ENCODE data around the gene EME1. TPM values are rescaled to one million over a fixed set of nuclear protein-coding genes. Genes with fewer than 3 reads are reported as not detected.

Gene EME1
- total RNA-seq, 1 donor from 2014 or later: 2.8 TPM

GRCh38 chr17:50388728-50389127 lies 15.7 kb downstream of the EME1 start:
- Mint-ChIP-seq H3K36me3 (ENCODE audit: unreplicated experiment) (peaks cover 57% of the 10 kb centered on the region), H3K27ac (ENCODE audit: unreplicated experiment) (no peak overlapping the region), H3K27me3 (ENCODE audit: unreplicated experiment) (no peaks in the 10 kb centered on the region), H3K9me3 (ENCODE audit: unreplicated experiment) (no peaks in the 10 kb centered on the region), H3K4me1 (ENCODE audit: unreplicated experiment) (peaks cover 20% of the 10 kb centered on the region), H3K4me3 (ENCODE audit: unreplicated experiment) (no peak overlapping the region)
- TF ChIP-seq CTCF (IDR thresholded peaks at IDR 0.05): no peak
- DNase-seq (ENCODE audit: extremely low spot score, unreplicated experiment): no peak

GRCh38 chr17:50389534-50389933 lies 16.5 kb downstream of the EME1 start:
- H3K36me3 Mint-ChIP-seq (ENCODE audit: unreplicated experiment): peaks cover 59% of the 10 kb centered on the region

DNA sequence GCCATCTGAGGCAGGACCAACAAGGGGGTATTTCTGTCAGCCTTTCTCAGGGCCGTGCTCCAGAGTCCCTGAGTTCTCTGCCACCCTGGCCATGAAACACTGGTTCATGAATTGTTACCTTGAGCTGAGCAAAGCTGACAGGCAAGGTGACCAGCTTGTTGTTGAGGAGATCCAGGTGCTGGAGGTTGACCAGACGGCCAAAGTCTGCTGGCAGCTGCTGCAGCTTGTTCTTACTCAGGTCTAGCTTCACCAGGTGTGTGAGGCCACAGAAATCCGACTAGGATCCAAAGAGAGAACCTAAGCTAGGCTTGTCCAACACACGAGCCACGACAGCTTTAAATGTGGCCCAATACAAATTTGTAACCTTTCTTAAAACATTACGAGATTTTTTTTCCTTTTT lies 19.6 kb downstream of the EME1 start:
- H3K9me3 Mint-ChIP-seq (ENCODE audit: unreplicated experiment): no peaks in the 10 kb centered on the region
- TF ChIP-seq CTCF (IDR thresholded peaks at IDR 0.05): no peak
- peaks cover 37% of the 10 kb centered on the region for H3K36me3 Mint-ChIP-seq (ENCODE audit: unreplicated experiment)

More at GRCh38 chr17:50389534-50389933, 16.5 kb downstream of the EME1 start:
- Mint-ChIP-seq H3K4me3 (ENCODE audit: unreplicated experiment) (no peak overlapping the region), H3K4me1 (ENCODE audit: unreplicated experiment) (peaks cover 20% of the 10 kb centered on the region), H3K27me3 (ENCODE audit: unreplicated experiment) (no peaks in the 10 kb centered on the region), H3K9me3 (ENCODE audit: unreplicated experiment) (no peaks in the 10 kb centered on the region), H3K27ac (ENCODE audit: unreplicated experiment) (no peak overlapping the region)
- no peak for TF ChIP-seq CTCF (IDR thresholded peaks at IDR 0.05)
- no peak for DNase-seq (ENCODE audit: extremely low spot score, unreplicated experiment)

DNA sequence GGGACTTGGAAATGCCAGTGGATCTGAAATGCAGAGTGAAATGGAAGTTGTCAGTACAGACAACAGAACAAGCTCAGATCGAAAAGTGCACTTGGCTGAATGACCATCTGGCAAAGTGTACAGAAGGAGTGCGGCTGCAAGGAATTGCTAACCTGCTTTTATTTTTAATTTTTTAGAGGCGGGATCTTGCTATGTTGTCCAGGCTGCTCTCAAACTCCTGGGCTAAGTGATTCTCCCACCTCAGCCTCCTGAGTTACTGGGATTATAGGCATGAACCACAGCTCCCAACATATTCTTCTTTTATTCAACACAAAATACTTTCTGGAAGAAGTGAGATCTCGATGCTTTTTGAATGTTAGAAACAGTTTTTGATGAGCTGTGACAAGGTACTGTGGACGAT lies 20.7 kb downstream of the EME1 start:
- no peak overlapping the region for H3K4me3 Mint-ChIP-seq (ENCODE audit: unreplicated experiment)
- DNase-seq (ENCODE audit: extremely low spot score, unreplicated experiment): no peak
- H3K27ac Mint-ChIP-seq (ENCODE audit: unreplicated experiment): no peak overlapping the region
- peaks cover 33% of the 10 kb centered on the region for H3K36me3 Mint-ChIP-seq (ENCODE audit: unreplicated experiment)
- H3K9me3 Mint-ChIP-seq (ENCODE audit: unreplicated experiment): no peaks in the 10 kb centered on the region
- no peak for TF ChIP-seq CTCF (IDR thresholded peaks at IDR 0.05)
- H3K4me1 Mint-ChIP-seq (ENCODE audit: unreplicated experiment): peaks cover 25% of the 10 kb centered on the region
- no peaks in the 10 kb centered on the region for H3K27me3 Mint-ChIP-seq (ENCODE audit: unreplicated experiment)

More for the DNA sequence above, 19.6 kb downstream of the EME1 start:
- peaks cover 22% of the 10 kb centered on the region for H3K4me1 Mint-ChIP-seq (ENCODE audit: unreplicated experiment)
- no peak for DNase-seq (ENCODE audit: extremely low spot score, unreplicated experiment)
- no peaks in the 10 kb centered on the region for H3K27me3 Mint-ChIP-seq (ENCODE audit: unreplicated experiment)
- no peak overlapping the region for H3K4me3 Mint-ChIP-seq (ENCODE audit: unreplicated experiment)
- H3K27ac Mint-ChIP-seq (ENCODE audit: unreplicated experiment): no peak overlapping the region

DNA sequence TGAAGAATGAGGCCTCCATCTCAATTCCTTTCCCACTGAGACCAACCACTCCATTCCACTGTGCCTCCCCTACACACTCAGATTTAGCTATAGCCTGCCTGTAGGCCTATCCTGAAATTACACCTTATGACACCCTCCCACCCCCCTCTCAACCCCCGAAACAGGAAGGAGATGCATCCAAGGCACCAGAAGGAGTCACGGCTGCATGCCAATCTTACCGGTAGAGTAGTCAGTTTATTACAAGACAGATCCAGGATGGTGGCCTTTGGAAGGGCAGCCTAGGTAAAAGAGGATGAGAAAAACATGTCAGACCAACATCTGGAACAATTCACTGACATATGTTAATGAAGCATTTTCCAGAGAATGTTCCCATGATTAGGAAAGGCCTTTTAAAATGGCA lies 21.7 kb downstream of the EME1 start:
- Mint-ChIP-seq H3K27ac (ENCODE audit: unreplicated experiment) (no peak overlapping the region), H3K9me3 (ENCODE audit: unreplicated experiment) (no peaks in the 10 kb centered on the region), H3K27me3 (ENCODE audit: unreplicated experiment) (no peaks in the 10 kb centered on the region), H3K4me1 (ENCODE audit: unreplicated experiment) (peaks cover 25% of the 10 kb centered on the region), H3K36me3 (ENCODE audit: unreplicated experiment) (peaks cover 31% of the 10 kb centered on the region), H3K4me3 (ENCODE audit: unreplicated experiment) (peak overlapping the region; percentile 93)
- TF ChIP-seq CTCF (IDR thresholded peaks at IDR 0.05): no peak
- DNase-seq (ENCODE audit: extremely low spot score, unreplicated experiment): no peak
